Measurements from ENCODE around the gene NUDT19.
"Not testable (repeated sequence)": the region's sequence is repeated elsewhere in the genome, so short reads cannot be mapped to it uniquely, and the experiment has no call there.

GRCh38 chr19:32716203-32716602 lies 24.6 kb downstream of the NUDT19 start:
- TF ChIP-seq EZH2 (IDR thresholded peaks at IDR 0.05; ENCODE audit: low read depth); CTCF (conservative IDR thresholded peaks at IDR 0.05): not testable (repeated sequence)
